ENCODE data around the gene TTN. TPM values are rescaled to one million over a fixed set of nuclear protein-coding genes. Genes with fewer than 3 reads are reported as not detected.
A peak's percentile ranks its signal among the peaks of the same experiment; 100 is the strongest.

TTN gene
- total RNA-seq, 1 donor from 2014 or later, result 1.5 TPM

- no peak for ATAC-seq
Observed at GRCh38 chr2:178482437-178482836, 324.8 kb downstream of the TTN start.

GRCh38 chr2:178480227-178481181, 326.7 kb downstream of the TTN start, which contains the start of gene PLEKHA3:
PLEKHA3 (plus strand) TSS chr2:178480457; CDS start chr2:178480870, 413 bp downstream.
- peak; percentile 94 for ATAC-seq

GRCh38 chr2:178479758-178480226, 327.4 kb downstream of the TTN start:
- no peak for ATAC-seq

- ATAC-seq, result no peak
Observed at GRCh38 chr2:178479275-178479616, 328.0 kb downstream of the TTN start.

GRCh38 chr2:178478439-178479274, 328.6 kb downstream of the TTN start, which contains the start of gene FKBP7:
FKBP7 (minus strand) TSS chr2:178478600; CDS start chr2:178478499, 101 bp downstream.
- ATAC-seq, result peak; percentile 88

GRCh38 chr2:178478130-178478438, 329.1 kb downstream of the TTN start:
- ATAC-seq, result no peak

- ATAC-seq, result no peak
Observed at GRCh38 chr2:178477443-178478129, 329.6 kb downstream of the TTN start.

GRCh38 chr2:178476477-178476876, 330.7 kb downstream of the TTN start:
- no peak for ATAC-seq

Other genes with a start within 250 kb of the TTN start
- gene CCDC141, start 242.7 kb upstream of the TTN start, total RNA-seq, result 0.28 TPM

All from esophagus mucosa (tissue), 1 donor.